ENCODE results near the gene PTPN2.

GRCh38 chr18:12802538-12802937 lies 81.5 kb downstream of the PTPN2 start:
- TF ChIP-seq POLR2AphosphoS5 (IDR thresholded peaks at IDR 0.05; ENCODE audit: low read depth, low read length): no peak
- TF ChIP-seq POLR2A (IDR thresholded peaks at IDR 0.05; ENCODE audit: low read depth, low read length): no peak

Data from GM12892 (cell line).